Measurements from ENCODE around the gene TFPT. TPM values are rescaled to one million over a fixed set of nuclear protein-coding genes. Genes with fewer than 3 reads are reported as not detected.

TFPT gene
- total RNA-seq, 4 donors from 2014 or later = 7.8 to 16.5 (median 11.5) TPM

DNA sequence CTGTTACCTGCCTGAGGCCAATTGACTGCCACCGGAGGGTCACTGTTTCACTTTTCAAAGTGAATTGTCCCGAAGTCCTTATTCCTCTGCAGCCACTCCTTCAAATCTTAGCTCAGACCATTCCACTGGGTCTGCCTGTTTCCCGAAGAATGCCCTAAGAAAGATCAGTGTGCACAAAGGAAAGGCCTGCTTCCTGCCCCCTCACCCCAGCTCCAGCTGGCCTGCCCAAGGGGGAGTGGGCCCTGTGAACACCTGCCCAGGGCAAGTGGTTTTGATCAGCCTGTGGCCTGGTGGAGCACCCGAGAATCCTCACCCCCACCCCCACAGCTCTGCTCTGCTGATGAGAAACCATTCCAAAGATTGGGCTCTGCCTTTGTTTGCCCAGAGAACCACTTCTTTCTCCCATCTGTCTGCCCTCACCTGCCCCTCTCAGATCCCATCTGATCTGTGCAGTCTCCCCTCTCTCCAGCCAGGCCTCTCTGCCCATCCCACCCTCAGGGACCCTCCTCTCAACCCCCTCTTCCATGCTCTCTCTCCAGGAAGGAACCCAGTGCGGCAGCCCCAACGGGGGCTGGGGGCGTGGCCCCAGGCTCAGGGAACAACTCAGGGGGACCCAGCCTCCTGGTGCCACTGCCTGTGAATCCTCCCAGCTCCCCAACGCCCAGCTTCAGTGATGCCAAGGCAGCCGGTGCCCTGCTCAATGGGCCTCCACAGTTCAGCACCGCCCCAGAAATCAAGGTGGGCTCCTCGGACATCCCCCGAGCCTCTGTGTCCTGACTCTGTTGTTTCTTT is 33.8 kb upstream of the TFPT start:
- no peak overlapping the region for H3K4me3 ChIP-seq
- TF ChIP-seq, protein P1, sequence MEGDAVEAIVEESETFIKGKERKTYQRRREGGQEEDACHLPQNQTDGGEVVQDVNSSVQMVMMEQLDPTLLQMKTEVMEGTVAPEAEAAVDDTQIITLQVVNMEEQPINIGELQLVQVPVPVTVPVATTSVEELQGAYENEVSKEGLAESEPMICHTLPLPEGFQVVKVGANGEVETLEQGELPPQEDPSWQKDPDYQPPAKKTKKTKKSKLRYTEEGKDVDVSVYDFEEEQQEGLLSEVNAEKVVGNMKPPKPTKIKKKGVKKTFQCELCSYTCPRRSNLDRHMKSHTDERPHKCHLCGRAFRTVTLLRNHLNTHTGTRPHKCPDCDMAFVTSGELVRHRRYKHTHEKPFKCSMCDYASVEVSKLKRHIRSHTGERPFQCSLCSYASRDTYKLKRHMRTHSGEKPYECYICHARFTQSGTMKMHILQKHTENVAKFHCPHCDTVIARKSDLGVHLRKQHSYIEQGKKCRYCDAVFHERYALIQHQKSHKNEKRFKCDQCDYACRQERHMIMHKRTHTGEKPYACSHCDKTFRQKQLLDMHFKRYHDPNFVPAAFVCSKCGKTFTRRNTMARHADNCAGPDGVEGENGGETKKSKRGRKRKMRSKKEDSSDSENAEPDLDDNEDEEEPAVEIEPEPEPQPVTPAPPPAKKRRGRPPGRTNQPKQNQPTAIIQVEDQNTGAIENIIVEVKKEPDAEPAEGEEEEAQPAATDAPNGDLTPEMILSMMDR (IDR thresholded peaks at IDR 0.05) = no peak
- no peak for TF ChIP-seq POLR2A (IDR thresholded peaks at IDR 0.05)
- TF ChIP-seq EP300 (IDR thresholded peaks at IDR 0.05) = no peak
- TF ChIP-seq POLR2AphosphoS5 (IDR thresholded peaks at IDR 0.05) = no peak
- H3K9me3 ChIP-seq = no peaks in the 10 kb centered on the region
- H3K27ac ChIP-seq = no peak overlapping the region
- peaks cover 100% of the 10 kb centered on the region for H3K36me3 ChIP-seq
- no peak for DNase-seq (ENCODE audit: low spot score in 2 of 2)
- WGBS = 81% methylated on average over 12 of the region's 12 CpGs
- H3K27me3 ChIP-seq = no peaks in the 10 kb centered on the region
- H3K4me1 ChIP-seq = no peaks in the 10 kb centered on the region

DNA sequence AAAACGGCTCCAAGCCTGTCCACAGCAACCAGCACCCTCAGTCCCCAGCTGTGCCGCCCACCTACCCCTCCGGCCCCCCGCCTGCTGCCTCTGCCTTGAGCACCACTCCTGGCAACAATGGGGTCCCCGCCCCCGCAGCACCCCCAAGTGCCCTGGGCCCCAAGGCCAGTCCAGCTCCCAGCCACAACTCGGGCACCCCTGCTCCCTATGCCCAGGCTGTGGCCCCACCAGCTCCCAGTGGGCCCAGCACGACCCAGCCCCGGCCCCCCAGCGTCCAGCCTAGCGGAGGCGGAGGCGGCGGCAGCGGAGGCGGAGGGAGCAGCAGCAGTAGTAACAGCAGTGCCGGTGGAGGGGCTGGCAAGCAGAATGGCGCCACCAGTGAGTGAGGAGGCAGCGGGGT is 32.7 kb upstream of the TFPT start:
- Histone ChIP-seq H3K4me3 (no peak overlapping the region), H3K9me3 (no peaks in the 10 kb centered on the region), H3K27ac (no peak overlapping the region), H3K4me1 (no peaks in the 10 kb centered on the region), H3K36me3 (peaks cover 100% of the 10 kb centered on the region), H3K27me3 (no peaks in the 10 kb centered on the region)
- no peak for DNase-seq (ENCODE audit: low spot score in 2 of 2)
- 87% methylated on average over 6 of the region's 19 CpGs for WGBS
- TF ChIP-seq POLR2AphosphoS5 (IDR thresholded peaks at IDR 0.05) (no peak), POLR2A (IDR thresholded peaks at IDR 0.05) (no peak), EP300 (IDR thresholded peaks at IDR 0.05) (no peak)
- TF ChIP-seq, protein P1 (IDR thresholded peaks at IDR 0.05) = no peak

DNA sequence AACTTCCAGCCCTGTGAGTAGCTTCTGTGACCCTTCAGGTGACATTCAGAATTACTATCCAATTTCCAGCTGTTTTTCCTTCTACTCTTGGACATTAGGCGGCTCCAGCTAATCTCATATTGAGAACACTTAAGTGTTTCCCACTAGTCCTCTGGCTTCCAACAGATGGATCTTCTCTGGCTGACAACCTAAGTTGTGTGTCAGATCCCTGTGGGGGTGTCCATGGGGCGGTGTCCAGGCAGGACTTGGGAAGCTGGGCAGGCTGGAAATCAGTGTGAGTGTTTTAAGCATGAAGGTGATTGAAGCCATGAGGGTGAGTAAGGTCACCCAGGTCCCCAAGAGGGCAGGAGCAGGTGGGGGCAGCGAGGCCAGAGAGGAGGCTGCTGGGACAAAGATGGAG is 32.2 kb upstream of the TFPT start:
- Histone ChIP-seq H3K4me1 (no peaks in the 10 kb centered on the region), H3K27me3 (no peaks in the 10 kb centered on the region), H3K36me3 (peaks cover 100% of the 10 kb centered on the region), H3K27ac (no peak overlapping the region), H3K9me3 (no peaks in the 10 kb centered on the region), H3K4me3 (no peak overlapping the region)
- WGBS = 94% methylated on average over 3 of the region's 3 CpGs
- DNase-seq (ENCODE audit: low spot score in 2 of 2) = no peak
- TF ChIP-seq POLR2AphosphoS5 (IDR thresholded peaks at IDR 0.05) (no peak), POLR2A (IDR thresholded peaks at IDR 0.05) (no peak), EP300 (IDR thresholded peaks at IDR 0.05) (no peak)
- TF ChIP-seq, protein P1 (IDR thresholded peaks at IDR 0.05) = no peak

- Histone ChIP-seq H3K27me3 (no peaks in the 10 kb centered on the region), H3K27ac (no peak overlapping the region), H3K4me3 (no peak overlapping the region), H3K4me1 (peaks cover 5% of the 10 kb centered on the region), H3K9me3 (no peaks in the 10 kb centered on the region), H3K36me3 (peaks cover 89% of the 10 kb centered on the region)
- TF ChIP-seq, protein P1 (IDR thresholded peaks at IDR 0.05) = no peak
- no peak for TF ChIP-seq EP300 (IDR thresholded peaks at IDR 0.05)
- no peak for TF ChIP-seq POLR2AphosphoS5 (IDR thresholded peaks at IDR 0.05)
- 94% methylated on average over 20 of the region's 28 CpGs for WGBS
- no peak for DNase-seq (ENCODE audit: low spot score in 2 of 2)
Observed at GRCh38 chr19:54145541-54146158, 30.2 kb upstream of the TFPT start.

GRCh38 chr19:54142166-54142780 is 26.8 kb upstream of the TFPT start:
- Histone ChIP-seq H3K36me3 (peaks cover 63% of the 10 kb centered on the region), H3K9me3 (no peaks in the 10 kb centered on the region), H3K27me3 (no peaks in the 10 kb centered on the region), H3K27ac (no peak overlapping the region), H3K4me1 (peaks cover 31% of the 10 kb centered on the region), H3K4me3 (no peak overlapping the region)
- TF ChIP-seq POLR2A (IDR thresholded peaks at IDR 0.05) = no peak
- no peak for TF ChIP-seq POLR2AphosphoS5 (IDR thresholded peaks at IDR 0.05)
- TF ChIP-seq, protein P1 (IDR thresholded peaks at IDR 0.05) = no peak
- no peak for TF ChIP-seq EP300 (IDR thresholded peaks at IDR 0.05)
- DNase-seq (ENCODE audit: low spot score in 2 of 2) = no peak
- 84% methylated on average over 7 of the region's 7 CpGs for WGBS
